Right lung (tissue), 5 donors: ENCODE measurements around the gene PPARG. TPM values are rescaled to one million over a fixed set of nuclear protein-coding genes. Genes with fewer than 3 reads are reported as not detected.
A peak's percentile ranks its signal among the peaks of the same experiment; 100 is the strongest.

Experiments
- DNase-seq, 2 donors: peaks; one replicate each; pipeline ENCODE4 v3.0.0-alpha.2; 2013
- polyA plus RNA-seq, 5 donors: library from polyadenylated mRNA; unstranded; fragments of 120-200 nt; gene quantifications; one replicate each; pipeline versions ENCODE4 v1.2.1 to v1.2.3, GENCODE V29; 2013; ENCODE audit warnings: inconsistent platforms in 1 of 5, low replicate concordance in 1 of 5; ENCODE audit not compliant: insufficient read length in 5 of 5, insufficient read depth in 1 of 5

PPARG gene
- polyA plus RNA-seq, 5 donors = 2.3 to 7.9 (median 4.5) TPM

DNA sequence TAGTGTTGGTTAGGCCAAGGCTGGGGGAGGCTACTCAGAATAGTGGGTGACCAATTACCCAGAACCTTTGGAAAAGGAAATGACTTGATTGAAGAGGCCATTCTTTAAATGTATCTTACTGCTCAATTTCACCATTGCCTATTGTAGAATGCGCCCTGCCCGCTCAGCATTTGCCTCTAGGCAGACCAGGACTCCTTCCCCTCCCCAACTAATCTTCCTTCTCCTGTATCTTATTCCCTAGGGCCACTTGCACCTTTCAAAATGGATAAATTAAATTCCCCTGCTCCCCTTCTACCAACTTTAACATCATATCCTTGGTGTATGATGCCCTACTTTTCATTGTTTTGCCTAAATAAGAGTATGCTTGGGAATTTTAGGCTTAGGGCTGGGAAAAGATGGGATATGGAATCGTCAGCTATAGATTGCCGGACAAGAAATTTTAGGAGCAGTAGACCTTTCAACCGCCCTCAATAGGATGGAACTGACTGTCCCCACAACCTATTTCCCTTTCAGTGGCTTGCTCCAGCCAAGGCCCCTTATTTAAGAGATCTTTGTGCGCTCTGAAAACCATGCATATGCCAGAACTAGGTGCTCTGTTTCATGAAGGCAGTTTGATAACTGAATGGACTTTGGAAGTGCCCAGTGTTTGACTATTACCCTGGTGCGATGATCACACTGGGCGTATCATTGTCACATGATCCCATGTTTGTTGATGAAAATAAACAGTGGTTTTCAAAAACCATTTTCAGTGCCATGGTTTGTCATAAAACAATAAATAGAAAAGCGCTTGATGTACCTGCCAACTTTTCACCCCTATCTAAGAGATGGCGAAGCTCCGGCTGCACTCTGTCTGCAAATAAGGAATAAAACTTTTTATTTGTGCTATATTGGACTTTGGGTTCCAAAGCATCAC, 121.1 kb downstream of the PPARG start:
- no peak for DNase-seq

DNA sequence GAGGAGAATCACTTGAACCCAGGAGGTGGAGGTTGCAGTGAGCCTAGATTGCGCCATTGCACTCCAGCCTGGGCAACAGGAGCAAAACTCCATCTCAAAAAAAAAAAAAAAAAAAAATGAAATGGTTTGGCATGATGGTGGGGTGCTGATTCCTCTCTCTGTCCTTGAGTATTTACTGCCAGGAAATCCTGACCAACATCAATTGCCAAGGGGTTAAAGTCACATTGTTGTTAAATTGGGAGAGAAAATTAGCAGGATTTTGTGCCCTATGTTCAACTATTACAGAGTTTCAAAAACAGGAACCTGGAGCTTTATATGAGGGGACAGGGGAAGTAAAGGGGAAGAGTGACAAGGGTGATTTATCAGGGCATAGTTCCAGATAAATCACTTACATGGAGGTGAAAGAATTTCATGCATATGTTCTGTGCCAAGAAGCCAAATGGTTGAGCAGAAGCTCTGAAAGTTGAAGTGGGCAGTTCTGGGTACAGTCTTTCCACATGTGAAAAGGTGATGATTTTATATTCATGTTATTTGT, 124.9 kb downstream of the PPARG start:
- no peak for DNase-seq

DNA sequence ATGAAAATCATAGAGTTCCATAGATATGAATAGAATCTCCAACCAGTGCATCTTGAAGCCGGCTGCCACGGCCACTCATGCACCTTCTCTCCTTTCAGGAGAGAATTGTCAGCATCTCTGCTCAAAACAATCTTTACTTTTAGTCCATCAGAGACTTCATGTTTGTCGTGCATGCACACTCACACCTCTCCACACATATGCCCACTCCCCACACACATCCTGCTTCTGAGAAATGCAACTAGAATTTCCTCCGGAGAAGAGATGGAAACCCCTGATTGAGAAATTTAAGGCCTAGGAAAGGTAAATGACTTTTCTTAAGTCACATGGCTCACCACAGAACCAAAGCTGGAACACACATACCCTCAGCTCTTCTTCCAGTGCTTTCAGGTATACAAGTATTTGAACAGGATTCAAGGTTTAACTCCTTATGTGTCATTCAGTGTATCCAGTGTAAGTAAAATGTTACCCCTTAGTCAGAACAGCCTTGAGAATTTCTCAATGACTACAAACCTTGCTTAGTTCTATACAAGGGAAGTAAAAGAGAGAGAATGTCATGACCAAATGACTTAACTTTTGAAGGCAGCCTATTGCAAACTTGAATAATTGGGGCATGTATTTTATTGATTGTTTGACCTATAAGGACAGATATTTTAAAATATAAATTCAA, 126.3 kb downstream of the PPARG start:
- no peak for DNase-seq

DNA sequence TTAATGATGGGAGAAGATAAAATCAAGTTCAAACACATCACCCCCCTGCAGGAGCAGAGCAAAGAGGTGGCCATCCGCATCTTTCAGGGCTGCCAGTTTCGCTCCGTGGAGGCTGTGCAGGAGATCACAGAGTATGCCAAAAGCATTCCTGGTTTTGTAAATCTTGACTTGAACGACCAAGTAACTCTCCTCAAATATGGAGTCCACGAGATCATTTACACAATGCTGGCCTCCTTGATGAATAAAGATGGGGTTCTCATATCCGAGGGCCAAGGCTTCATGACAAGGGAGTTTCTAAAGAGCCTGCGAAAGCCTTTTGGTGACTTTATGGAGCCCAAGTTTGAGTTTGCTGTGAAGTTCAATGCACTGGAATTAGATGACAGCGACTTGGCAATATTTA, 127.9 kb downstream of the PPARG start:
- DNase-seq = no peak

DNA sequence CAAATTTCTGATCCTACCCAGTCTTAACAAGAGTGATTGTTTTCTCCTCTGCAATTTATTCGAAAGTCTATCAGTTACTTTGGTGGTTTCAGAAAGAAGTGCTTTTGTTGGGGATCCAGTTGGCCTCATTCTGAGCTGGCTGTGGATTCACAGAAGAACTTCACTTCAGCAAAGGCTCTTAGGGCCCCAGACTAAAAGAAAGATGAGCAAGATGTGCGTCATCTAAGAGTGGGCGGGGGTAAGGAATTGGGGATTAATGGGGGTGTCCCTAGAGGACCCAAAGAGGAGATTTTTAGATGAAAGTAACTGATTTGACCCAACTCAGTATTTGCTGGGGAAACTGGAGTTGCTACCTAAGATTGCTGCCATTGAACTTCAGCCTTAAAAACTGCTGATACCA, 131.5 kb downstream of the PPARG start:
- no peak for DNase-seq

DNA sequence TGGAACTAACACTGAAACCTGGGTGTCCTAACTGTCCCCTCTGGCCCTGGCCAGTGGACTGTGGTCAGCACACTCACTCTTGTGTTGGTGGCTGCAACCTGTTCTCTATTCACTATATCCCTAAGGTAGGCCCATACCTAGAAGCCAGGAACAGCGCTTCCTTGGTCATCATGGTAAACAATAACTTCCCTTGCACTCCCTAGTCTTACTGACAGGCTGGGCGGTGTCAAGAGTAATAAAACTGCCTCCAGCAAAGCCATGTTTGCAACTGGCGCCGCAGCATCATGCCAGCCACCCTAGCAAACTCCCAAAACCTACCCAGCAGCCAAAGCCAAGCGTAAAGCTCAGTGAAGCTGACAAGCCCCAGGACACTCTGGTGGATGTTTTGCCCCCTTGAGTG, 132.3 kb downstream of the PPARG start:
- no peak for DNase-seq

DNA sequence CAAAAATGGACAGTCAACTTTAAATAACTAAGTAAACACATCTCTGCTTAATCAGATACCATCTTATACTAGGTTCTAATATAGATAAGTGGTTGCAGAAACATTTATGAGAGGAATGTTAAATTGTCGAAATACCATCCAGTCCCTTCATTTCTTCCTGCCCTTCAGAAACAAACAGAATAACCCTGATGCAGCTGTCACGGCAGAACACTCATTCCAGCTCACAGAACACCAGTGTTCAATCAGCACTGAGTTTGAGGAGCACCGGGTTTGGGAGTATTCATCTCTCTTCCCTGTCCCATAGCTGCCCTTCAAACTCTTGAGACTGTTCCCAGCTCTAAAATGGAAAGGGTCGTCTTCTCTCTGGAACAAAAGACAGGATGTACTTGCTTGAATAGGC, 134.3 kb downstream of the PPARG start:
- DNase-seq = no peak

DNA sequence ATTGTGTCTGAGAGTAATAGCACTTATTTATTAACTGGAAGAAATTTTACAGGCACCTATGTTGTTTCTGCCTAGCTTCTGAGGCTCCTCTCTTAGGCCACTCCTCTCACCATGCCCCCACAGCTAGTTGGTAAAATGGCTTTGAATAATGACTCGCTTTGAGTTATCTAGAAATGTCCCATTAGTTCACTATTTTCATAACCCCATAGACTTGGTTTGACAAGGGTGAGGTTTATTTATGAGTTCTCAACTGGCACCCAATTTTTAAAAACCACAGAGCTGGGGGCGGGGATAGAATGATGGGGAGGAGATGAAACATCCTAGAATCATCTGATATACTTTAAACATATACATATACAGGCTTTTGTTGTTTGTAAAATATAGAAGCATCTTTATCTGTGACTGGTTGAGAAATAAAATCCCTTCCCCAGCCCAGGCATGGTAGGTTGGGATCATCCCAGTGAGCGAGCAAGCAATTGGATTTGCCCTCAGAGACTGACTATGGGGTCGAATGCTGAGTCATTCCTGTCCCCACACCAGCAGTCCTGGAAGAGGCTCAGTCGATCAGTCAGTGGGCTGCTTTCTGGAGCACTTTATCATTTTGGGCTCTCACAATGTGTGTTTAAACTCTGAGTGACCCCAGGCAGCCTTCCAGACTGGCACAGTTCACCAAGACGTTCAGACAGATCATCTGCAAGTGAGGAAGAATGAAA, 135.2 kb downstream of the PPARG start:
- DNase-seq = no peak

DNA sequence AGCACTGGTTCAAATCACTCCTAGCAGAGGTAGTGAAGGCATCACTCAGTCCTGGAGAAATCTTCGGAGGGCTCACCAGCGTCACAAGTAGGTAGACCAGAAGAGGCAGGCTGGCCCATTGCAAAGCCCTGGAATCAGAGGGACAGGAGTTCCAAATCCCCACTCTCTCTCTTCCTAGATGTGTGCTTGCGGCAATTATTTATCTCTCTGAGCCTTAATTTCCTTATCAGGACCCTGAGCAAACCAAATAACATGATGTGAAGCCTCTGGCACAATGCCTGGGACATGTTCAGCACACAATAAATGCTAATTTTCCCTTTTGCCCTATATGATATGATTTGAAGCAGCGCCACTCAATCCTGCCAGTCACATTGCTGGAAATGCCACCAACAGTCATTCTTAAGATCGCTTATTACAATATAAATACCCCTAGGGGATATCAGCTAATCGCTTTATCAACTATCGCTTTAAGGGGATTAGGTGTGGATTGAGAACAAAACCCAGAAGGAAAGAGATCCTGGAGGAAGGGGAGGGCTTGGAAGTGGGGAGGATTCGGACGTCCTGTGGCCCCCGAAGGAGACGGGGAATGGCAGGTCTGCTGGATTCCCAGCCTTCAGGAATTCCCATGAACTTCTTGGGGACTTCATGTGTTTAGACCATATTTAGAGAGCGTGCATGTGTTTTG, 135.9 kb downstream of the PPARG start:
- DNase-seq = no peak

DNA sequence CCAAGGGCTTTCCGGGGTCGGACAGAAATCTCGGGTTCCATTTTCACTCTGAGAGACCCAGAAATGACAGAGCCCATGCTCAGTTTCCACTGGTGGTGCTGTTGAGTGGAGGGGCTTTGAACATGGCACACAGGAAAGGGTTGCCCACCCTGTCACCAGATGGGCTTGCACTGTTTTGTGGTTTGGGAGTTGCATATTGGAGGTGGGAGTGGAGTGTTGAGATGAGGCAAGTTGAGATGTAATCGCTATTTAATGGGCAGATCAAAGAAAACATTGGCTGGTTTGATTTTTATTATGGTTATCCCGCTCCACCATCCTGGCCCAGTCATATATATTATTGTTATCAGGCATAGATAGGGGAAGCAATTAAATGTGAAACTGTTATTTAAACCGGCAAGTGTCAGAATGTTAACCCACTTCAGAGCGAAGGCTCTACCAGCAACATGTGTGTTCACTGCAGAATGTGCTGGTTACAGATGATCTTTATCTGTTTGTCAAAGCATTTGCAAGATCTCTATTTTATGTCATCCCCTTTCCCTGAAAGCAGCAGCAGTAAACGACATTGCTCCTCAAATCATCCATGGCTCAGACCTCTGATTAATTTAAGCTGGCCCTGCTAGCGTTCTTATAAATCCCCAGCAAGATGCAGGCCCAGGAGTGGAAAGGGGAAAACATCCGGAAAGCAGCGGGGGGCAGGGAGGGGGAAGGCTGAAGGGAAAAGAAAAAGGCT, 137.1 kb downstream of the PPARG start:
- no peak for DNase-seq

DNA sequence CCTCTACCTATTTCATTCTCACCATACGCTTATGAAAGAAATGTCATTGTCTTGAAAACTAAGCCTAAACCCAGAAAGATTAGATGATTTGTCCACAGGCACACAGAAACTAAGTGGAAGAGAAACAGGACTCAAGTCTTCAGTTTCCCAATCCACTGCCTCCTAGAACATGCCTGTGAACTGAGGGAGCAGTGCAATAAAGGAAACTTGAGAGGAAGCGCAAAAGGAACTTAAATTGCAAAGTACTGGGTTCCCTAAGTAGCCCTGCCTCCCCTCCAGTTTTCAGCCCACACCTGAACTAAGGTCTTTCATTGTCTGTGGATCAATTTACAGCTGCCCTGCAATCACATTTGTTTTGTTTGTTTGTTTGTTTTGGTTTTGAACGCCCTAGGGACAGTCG, 138.7 kb downstream of the PPARG start:
- DNase-seq = no peak

DNA sequence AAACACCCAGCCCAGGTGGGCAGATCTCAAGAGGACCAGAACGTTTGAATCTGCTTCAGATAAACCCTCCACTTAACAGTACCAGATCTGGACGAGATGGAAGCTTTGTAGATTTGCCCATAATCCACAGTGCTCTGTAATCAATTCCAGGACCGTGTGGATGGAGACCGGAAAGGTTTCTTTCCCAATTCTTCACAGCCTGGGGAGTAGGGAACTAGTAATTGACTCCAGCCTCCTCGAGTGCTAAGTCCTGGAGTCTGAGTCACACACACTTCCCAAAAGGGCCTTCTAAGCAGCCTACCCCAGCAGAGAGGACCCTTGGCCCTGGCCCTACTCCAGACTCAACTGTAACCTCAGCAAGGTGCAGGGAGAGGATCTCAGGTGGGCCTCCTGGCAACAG, 139.3 kb downstream of the PPARG start:
- no peak for DNase-seq

DNA sequence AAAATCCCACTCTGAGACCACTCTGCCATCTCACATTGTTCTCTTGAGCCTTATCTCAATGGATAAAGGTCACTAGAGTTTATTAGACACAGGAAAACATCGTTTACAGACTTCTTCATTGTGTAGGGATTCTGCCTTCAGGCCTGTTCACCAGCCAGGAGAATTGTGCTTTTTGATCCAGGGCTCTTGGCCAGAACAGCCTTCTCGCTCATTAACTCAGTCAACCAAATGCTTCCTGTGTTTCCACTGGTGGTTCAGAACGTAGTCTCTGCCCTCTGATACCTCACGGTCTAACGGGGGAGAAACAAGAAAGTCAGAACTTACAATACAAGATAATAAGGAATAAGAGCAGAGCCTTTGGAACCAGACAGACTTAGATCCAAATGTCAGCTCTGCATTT, 141.2 kb downstream of the PPARG start:
- DNase-seq = no peak

DNA sequence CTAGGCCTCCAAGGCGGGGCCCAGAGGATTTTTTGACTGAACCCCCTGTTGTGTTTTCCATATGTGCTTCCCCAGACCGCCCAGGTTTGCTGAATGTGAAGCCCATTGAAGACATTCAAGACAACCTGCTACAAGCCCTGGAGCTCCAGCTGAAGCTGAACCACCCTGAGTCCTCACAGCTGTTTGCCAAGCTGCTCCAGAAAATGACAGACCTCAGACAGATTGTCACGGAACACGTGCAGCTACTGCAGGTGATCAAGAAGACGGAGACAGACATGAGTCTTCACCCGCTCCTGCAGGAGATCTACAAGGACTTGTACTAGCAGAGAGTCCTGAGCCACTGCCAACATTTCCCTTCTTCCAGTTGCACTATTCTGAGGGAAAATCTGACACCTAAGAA, 145.0 kb downstream of the PPARG start:
- no peak for DNase-seq

DNA sequence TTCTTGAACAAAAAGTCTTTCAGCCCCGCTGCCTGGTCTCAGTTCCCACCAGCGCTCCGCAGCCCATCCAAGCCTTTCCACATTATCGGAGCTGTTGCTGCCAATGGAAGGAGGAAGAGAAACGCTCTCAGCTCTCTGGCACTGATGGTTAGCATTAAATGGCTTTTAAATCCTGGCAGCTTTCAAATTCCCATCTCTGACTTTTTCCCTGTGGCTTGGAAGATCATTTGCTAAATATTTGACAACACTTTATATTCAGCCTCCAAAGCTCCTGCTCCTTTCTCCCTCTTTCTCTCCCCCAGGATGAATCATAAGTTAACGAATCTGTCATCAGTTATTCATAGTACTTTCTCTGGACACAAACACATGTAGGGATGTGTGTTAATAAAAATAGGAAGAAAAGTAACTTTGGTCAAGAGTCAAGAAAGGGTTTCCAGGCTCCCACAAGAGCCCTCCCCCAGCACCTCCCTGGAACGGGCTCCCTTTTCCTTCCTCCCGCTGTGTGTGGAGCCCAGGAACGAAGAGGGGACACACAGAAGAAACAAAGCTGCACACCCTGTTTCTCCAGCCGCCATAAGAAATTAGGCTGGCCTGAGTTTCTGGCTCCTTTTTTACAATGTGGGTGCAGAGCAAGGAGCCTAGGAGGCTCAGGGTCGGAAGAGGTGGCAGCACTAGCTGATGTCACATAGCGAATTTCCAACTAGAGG, 147.8 kb downstream of the PPARG start:
- peak in 1 of 2 donors; percentile 32 for DNase-seq

DNA sequence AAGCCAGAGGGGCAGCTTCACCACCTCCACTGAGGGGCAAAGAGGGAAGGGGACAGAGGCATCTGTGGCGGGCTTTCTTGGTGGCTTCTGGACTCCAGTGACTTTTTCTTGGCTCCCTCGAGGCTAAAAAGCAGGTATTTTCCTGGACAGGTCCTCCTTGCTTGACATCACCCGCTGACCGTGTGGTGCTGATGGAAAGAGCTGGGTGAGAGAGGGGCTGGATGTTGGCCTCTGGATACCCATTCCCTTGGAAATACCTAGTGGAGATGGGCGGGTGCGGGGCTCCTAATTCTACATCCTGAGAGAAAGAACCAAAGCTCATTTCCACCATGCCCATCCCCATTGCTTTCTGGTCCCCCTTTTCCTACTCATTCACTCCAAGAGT, 148.3 kb downstream of the PPARG start:
- no peak for DNase-seq

DNA sequence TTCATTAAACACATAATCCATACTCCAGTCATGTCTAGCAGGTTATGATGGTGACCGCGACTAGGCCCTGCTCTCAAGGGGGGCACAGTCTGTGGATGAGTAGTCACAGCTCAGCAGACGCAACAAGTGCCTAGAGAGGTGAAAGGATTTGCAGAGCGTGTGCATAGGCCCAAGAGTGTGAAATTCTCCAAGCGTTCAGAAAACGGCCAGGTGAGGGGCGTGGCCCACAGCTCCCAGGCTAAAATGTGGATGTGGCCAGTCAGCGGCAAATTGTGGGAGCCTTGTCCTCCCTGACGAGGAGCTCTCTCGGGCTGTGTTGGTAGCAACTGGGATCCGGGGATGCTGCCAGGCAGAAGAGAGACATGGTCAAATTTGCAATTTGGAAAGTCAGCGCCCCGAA, 149.0 kb downstream of the PPARG start:
- DNase-seq = no peak

DNA sequence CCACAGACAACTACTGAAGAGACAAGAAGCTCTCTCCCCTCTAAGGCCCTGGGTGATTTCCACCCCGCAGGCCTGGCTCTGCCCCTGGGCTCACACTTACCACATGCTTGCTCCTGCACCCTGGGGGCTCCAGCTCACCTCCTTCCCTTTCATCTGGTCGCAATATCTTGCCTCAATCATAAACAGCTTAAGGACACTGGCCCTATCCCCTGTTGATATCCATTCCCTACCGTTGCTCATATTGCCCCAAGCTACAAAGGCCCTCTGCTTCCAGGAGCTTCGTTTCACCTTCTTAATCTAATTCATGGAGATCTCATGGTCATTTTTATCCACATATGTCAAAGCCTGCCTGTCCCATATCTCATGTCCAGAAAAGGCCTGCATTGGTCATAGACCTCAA, 149.4 kb downstream of the PPARG start:
- no peak for DNase-seq

DNA sequence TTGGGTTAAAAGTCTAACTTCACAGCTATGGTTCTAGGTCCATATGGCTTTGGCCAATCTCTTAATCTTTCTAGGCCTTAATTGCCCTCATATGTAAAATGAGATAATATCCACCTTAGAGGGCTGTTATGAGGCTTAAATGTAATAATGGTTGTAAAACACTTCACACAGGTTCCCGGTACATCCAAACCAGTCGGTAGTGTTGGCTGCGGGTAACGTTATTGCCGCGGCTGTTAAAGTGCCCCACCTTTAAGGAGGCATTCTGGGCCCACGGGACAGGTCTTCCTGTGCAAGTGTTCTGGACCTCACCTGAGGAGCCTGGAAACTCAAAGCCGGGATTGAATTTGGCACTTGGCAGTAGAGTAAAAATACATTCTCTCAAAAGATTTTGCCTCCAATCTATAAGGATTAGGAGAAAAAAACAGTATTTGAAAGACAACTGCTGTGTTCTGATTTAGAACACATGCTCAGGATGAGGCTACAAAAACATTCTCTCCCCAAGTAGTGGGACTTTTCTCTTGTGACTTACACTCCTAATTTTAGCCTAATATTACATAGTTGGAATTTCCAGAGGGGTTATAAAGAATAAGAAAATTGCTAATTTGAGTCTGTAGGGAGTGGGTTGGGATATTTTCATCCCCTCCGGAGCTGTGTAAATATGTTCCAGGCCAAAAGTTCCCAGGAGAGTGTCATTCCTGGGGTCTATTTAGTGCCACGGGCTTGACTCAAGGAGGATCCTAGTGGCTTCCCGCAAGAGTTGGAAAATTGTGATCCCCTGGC, 150.5 kb downstream of the PPARG start:
- no peak for DNase-seq
